Activated CD4-positive, alpha-beta memory T cell treated with anti-CD3 and anti-CD28 coated beads for 36 hours (primary cell): ENCODE measurements around the gene XPC. TPM values are rescaled to one million over a fixed set of nuclear protein-coding genes. Genes with fewer than 3 reads are reported as not detected.
"Not testable (repeated sequence)": the region's sequence is repeated elsewhere in the genome, so short reads cannot be mapped to it uniquely, and the experiment has no call there.

Experiments used
- CTCF ChIA-PET: fragments of 350-600 bp; sonication (Branson Sonifier 250); formaldehyde crosslinking; loops from one replicate; lab custom pipeline; 2021; ENCODE audit warnings: antibody characterized with exemption, inconsistent platforms; lab: Charles Lee
- POLR2A ChIA-PET: fragments of 350-600 bp; sonication (Branson Sonifier 250); formaldehyde crosslinking; loops from one replicate; lab custom pipeline; 2021; ENCODE audit warnings: antibody characterized with exemption; lab: Charles Lee
- DNase-seq: peaks from one replicate; pipeline ENCODE4 v3.0.0-alpha.2; 2020
- H3K27ac Mint-ChIP-seq: one replicate; pipeline ENCODE4 v1.8.0; 2021; ENCODE audit warnings: mixed read lengths
- H3K27me3 Mint-ChIP-seq: one replicate; pipeline ENCODE4 v1.8.0; 2021; ENCODE audit warnings: mixed read lengths
- H3K36me3 Mint-ChIP-seq: one replicate; pipeline ENCODE4 v1.8.0; 2021; ENCODE audit warnings: mixed read lengths
- H3K4me1 Mint-ChIP-seq: one replicate; pipeline ENCODE4 v1.8.0; 2021; ENCODE audit warnings: low read depth, mixed read lengths
- H3K4me3 Mint-ChIP-seq: one replicate; pipeline ENCODE4 v1.8.0; 2021; ENCODE audit warnings: mild to moderate bottlenecking, mixed read lengths
- H3K9me3 Mint-ChIP-seq: one replicate; pipeline ENCODE4 v1.8.0; 2021; ENCODE audit warnings: mixed read lengths
- intact Hi-C: fragments of 100-400 bp; cut with micrococcal nuclease; formaldehyde crosslinking; loops from one replicate; pipeline ENCODE4 v1.15.1; 2023
- total RNA-seq, 2 experiments: library from RNA; stranded (reverse); gene quantifications; one replicate each; pipeline ENCODE4 v1.2.3, GENCODE V29; 2021

Gene XPC
- total RNA-seq: 10 to 100 TPM; 27.8 to 31.6 TPM

GRCh38 chr3:14178247-14179113 is at the start of gene XPC, which contains the start of gene LSM3:
Gene XPC (minus strand): TSS chr3:14178601. CDS start chr3:14178568, 33 bp downstream.
Gene LSM3 (plus strand): TSS chr3:14178817. CDS start chr3:14178861, 44 bp downstream.
- intact Hi-C loops: loop anchor here (1.0 to 5.0 kb wide), 7 partner anchors 34 to 769 kb away; partner anchors contain the start of genes CCDC174, CHCHD4, NR2C2 and SLC6A6
- POLR2A ChIA-PET: interaction anchor here (0.6 to 3.1 kb wide), 14 partner anchors 10 to 758 kb away, joined by 3 to 49 read pairs (median 6); partner anchors contain the start of genes CCDC174, CHCHD4, NUP210 and SLC6A6
- no peaks in the 10 kb centered on the region for H3K9me3 Mint-ChIP-seq

GRCh38 chr3:14227856-14228255 is 49.5 kb upstream of the XPC start:
- peaks cover 39% of the 10 kb centered on the region for H3K27me3 Mint-ChIP-seq
- H3K36me3 Mint-ChIP-seq: no peaks in the 10 kb centered on the region
- peaks cover 2% of the 10 kb centered on the region for H3K4me1 Mint-ChIP-seq
- no peak for DNase-seq
- H3K4me3 Mint-ChIP-seq: no peak overlapping the region
- no peaks in the 10 kb centered on the region for H3K9me3 Mint-ChIP-seq
- no peak overlapping the region for H3K27ac Mint-ChIP-seq
- ChIA-PET CTCF (no interaction called here), POLR2A (no interaction called here)
- intact Hi-C loops: no loop called here

More at GRCh38 chr3:14178247-14179113, at the start of gene XPC, which contains the start of gene LSM3:
- peak within 1 kb of the TSS; percentile 87 for H3K4me3 Mint-ChIP-seq
- H3K27me3 Mint-ChIP-seq: no peaks in the 10 kb centered on the region
- CTCF ChIA-PET: interaction anchor here (0.5 to 3.1 kb wide), 7 partner anchors 10 to 940 kb away, joined by 3 to 15 read pairs (median 5); partner anchors contain the start of genes CHCHD4, SLC6A6 and TMEM43
- H3K4me1 Mint-ChIP-seq: peaks cover 63% of the 10 kb centered on the region
- DNase-seq: peak; percentile 98
- peaks cover 26% of the 10 kb centered on the region for H3K36me3 Mint-ChIP-seq
- H3K27ac Mint-ChIP-seq: peak within 1 kb of the TSS; percentile 89

- H3K4me3 Mint-ChIP-seq, H3K27ac Mint-ChIP-seq, H3K36me3 Mint-ChIP-seq, DNase-seq, CTCF ChIA-PET, H3K4me1 Mint-ChIP-seq, intact Hi-C loops, POLR2A ChIA-PET: not testable (repeated sequence)
- H3K9me3 Mint-ChIP-seq: peaks cover 14% of the 10 kb centered on the region
- peaks cover 27% of the 10 kb centered on the region for H3K27me3 Mint-ChIP-seq
Measured at GRCh38 chr3:14226351-14226750, 48.0 kb upstream of the XPC start.

- ChIA-PET CTCF (no interaction called here), POLR2A (no interaction called here)
- no peak overlapping the region for H3K4me3 Mint-ChIP-seq
- peaks cover 22% of the 10 kb centered on the region for H3K9me3 Mint-ChIP-seq
- intact Hi-C loops: no loop called here
- peaks cover 7% of the 10 kb centered on the region for H3K36me3 Mint-ChIP-seq
- peaks cover 21% of the 10 kb centered on the region for H3K27me3 Mint-ChIP-seq
- DNase-seq: no peak
- H3K27ac Mint-ChIP-seq: no peak overlapping the region
- H3K4me1 Mint-ChIP-seq: no peaks in the 10 kb centered on the region
Measured at GRCh38 chr3:14225421-14225820, 47.0 kb upstream of the XPC start.

GRCh38 chr3:14224895-14225294 is 46.5 kb upstream of the XPC start:
- intact Hi-C loops: no loop called here
- CTCF ChIA-PET: no interaction called here
- peaks cover 19% of the 10 kb centered on the region for H3K27me3 Mint-ChIP-seq

GRCh38 chr3:14223595-14223994 is 45.2 kb upstream of the XPC start:
- peaks cover 19% of the 10 kb centered on the region for H3K27me3 Mint-ChIP-seq
- H3K4me1 Mint-ChIP-seq: no peaks in the 10 kb centered on the region
- H3K27ac Mint-ChIP-seq: no peak overlapping the region
- POLR2A ChIA-PET: no interaction called here
- peaks cover 22% of the 10 kb centered on the region for H3K9me3 Mint-ChIP-seq
- intact Hi-C loops: no loop called here
- H3K4me3 Mint-ChIP-seq: no peak overlapping the region
- CTCF ChIA-PET: interaction anchor here (1.7 kb wide), 1 partner anchor 20 kb away, joined by 10 read pairs; no protein-coding TSS in a partner anchor
- peaks cover 7% of the 10 kb centered on the region for H3K36me3 Mint-ChIP-seq
- no peak for DNase-seq

More at GRCh38 chr3:14224895-14225294, 46.5 kb upstream of the XPC start:
- no peaks in the 10 kb centered on the region for H3K4me1 Mint-ChIP-seq
- H3K36me3 Mint-ChIP-seq: peaks cover 7% of the 10 kb centered on the region
- POLR2A ChIA-PET: no interaction called here
- H3K9me3 Mint-ChIP-seq: peaks cover 22% of the 10 kb centered on the region
- DNase-seq: no peak
- no peak overlapping the region for H3K27ac Mint-ChIP-seq
- H3K4me3 Mint-ChIP-seq: no peak overlapping the region

GRCh38 chr3:14222900-14223594 is 44.6 kb upstream of the XPC start:
- peaks cover 22% of the 10 kb centered on the region for H3K9me3 Mint-ChIP-seq
- ChIA-PET CTCF (interaction anchor here (1.1 to 1.7 kb wide), 2 partner anchors 11 to 19 kb away, joined by 4 to 10 read pairs; no protein-coding TSS in a partner anchor), POLR2A (no interaction called here)
- intact Hi-C loops: no loop called here
- H3K27ac Mint-ChIP-seq: no peak overlapping the region
- H3K36me3 Mint-ChIP-seq: peaks cover 7% of the 10 kb centered on the region
- no peak overlapping the region for H3K4me3 Mint-ChIP-seq
- H3K27me3 Mint-ChIP-seq: peaks cover 16% of the 10 kb centered on the region
- H3K4me1 Mint-ChIP-seq: no peaks in the 10 kb centered on the region
- no peak for DNase-seq

GRCh38 chr3:14222457-14222856 is 44.1 kb upstream of the XPC start:
- POLR2A ChIA-PET: no interaction called here
- CTCF ChIA-PET: interaction anchor here (1.1 to 1.7 kb wide), 2 partner anchors 10 to 19 kb away, joined by 4 to 10 read pairs; no protein-coding TSS in a partner anchor

GRCh38 chr3:14221902-14222301 is 43.5 kb upstream of the XPC start:
- POLR2A ChIA-PET: no interaction called here
- no peak for DNase-seq
- intact Hi-C loops: no loop called here
- Mint-ChIP-seq H3K9me3 (peaks cover 22% of the 10 kb centered on the region), H3K27me3 (peaks cover 12% of the 10 kb centered on the region), H3K4me1 (no peaks in the 10 kb centered on the region), H3K4me3 (no peak overlapping the region), H3K36me3 (peaks cover 7% of the 10 kb centered on the region), H3K27ac (no peak overlapping the region)
- CTCF ChIA-PET: interaction anchor here (1.1 to 1.7 kb wide), 2 partner anchors 10 to 18 kb away, joined by 4 to 10 read pairs; no protein-coding TSS in a partner anchor

More at GRCh38 chr3:14222457-14222856, 44.1 kb upstream of the XPC start:
- Mint-ChIP-seq H3K9me3 (peaks cover 22% of the 10 kb centered on the region), H3K36me3 (peaks cover 7% of the 10 kb centered on the region), H3K27ac (no peak overlapping the region), H3K4me1 (no peaks in the 10 kb centered on the region), H3K27me3 (peaks cover 13% of the 10 kb centered on the region), H3K4me3 (no peak overlapping the region)
- no peak for DNase-seq
- intact Hi-C loops: no loop called here

- no peak overlapping the region for H3K4me3 Mint-ChIP-seq
- peaks cover 9% of the 10 kb centered on the region for H3K27me3 Mint-ChIP-seq
- ChIA-PET POLR2A (no interaction called here), CTCF (interaction anchor here (3.6 kb wide), 1 partner anchor 17 kb away, joined by 16 read pairs; no protein-coding TSS in a partner anchor)
- DNase-seq: no peak
- H3K36me3 Mint-ChIP-seq: peaks cover 7% of the 10 kb centered on the region
- H3K4me1 Mint-ChIP-seq: no peaks in the 10 kb centered on the region
- intact Hi-C loops: no loop called here
- H3K27ac Mint-ChIP-seq: no peak overlapping the region
- peaks cover 22% of the 10 kb centered on the region for H3K9me3 Mint-ChIP-seq
Measured at GRCh38 chr3:14220933-14221332, 42.5 kb upstream of the XPC start.

- Mint-ChIP-seq H3K27me3 (peaks cover 1% of the 10 kb centered on the region), H3K9me3 (peaks cover 22% of the 10 kb centered on the region), H3K4me3 (no peak overlapping the region), H3K27ac (no peak overlapping the region), H3K36me3 (peaks cover 7% of the 10 kb centered on the region), H3K4me1 (no peaks in the 10 kb centered on the region)
- ChIA-PET CTCF (interaction anchor here (3.6 kb wide), 1 partner anchor 14 kb away, joined by 16 read pairs; no protein-coding TSS in a partner anchor), POLR2A (no interaction called here)
- intact Hi-C loops: no loop called here
- no peak for DNase-seq
Measured at GRCh38 chr3:14218355-14218754, 40.0 kb upstream of the XPC start.
